ENCODE measurements around the gene FBXO8. TPM values are rescaled to one million over a fixed set of nuclear protein-coding genes. Genes with fewer than 3 reads are reported as not detected.
"Not testable (repeated sequence)": the region's sequence is repeated elsewhere in the genome, so short reads cannot be mapped to it uniquely, and the experiment has no call there.

Gene FBXO8
- total RNA-seq, 1 donor from 2014 or later, result 12.6 TPM

GRCh38 chr4:174314274-174314673 lies 30.8 kb upstream of the FBXO8 start:
- Mint-ChIP-seq H3K27ac (ENCODE audit: unreplicated experiment) (no peak overlapping the region), H3K4me3 (no peak overlapping the region), H3K27me3 (ENCODE audit: low read depth) (no peaks in the 10 kb centered on the region), H3K36me3 (ENCODE audit: low read depth) (peaks cover 4% of the 10 kb centered on the region), H3K4me1 (no peaks in the 10 kb centered on the region), H3K9me3 (no peaks in the 10 kb centered on the region)
- TF ChIP-seq, protein P1, sequence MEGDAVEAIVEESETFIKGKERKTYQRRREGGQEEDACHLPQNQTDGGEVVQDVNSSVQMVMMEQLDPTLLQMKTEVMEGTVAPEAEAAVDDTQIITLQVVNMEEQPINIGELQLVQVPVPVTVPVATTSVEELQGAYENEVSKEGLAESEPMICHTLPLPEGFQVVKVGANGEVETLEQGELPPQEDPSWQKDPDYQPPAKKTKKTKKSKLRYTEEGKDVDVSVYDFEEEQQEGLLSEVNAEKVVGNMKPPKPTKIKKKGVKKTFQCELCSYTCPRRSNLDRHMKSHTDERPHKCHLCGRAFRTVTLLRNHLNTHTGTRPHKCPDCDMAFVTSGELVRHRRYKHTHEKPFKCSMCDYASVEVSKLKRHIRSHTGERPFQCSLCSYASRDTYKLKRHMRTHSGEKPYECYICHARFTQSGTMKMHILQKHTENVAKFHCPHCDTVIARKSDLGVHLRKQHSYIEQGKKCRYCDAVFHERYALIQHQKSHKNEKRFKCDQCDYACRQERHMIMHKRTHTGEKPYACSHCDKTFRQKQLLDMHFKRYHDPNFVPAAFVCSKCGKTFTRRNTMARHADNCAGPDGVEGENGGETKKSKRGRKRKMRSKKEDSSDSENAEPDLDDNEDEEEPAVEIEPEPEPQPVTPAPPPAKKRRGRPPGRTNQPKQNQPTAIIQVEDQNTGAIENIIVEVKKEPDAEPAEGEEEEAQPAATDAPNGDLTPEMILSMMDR (conservative IDR thresholded peaks at IDR 0.05), result no peak
- DNase-seq (ENCODE audit: low read depth, low spot score), result no peak

DNA sequence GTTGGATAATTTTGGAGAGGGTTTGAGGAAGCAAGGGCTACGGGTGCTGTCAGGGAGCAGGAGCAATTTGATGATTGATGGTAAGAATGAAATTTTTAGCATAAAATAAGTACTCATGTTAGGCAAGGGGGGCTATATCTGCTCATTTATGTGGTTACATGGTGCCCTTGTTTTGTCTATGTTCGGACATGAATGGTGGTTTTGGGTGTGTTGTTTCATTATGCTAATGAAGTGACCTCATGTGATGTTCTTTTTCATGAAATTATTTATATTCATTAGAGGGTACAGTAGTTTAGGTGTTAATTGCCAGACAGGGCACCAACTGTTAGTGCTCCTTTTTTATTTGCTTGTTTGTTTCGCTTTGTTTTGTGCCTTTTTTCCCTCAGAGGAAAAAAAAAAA lies 29.5 kb upstream of the FBXO8 start:
- DNase-seq (ENCODE audit: low read depth, low spot score), result no peak
- H3K36me3 Mint-ChIP-seq (ENCODE audit: low read depth), result peaks cover 4% of the 10 kb centered on the region
- no peak overlapping the region for H3K27ac Mint-ChIP-seq (ENCODE audit: unreplicated experiment)
- H3K4me3 Mint-ChIP-seq, result no peak overlapping the region
- H3K9me3 Mint-ChIP-seq, result no peaks in the 10 kb centered on the region
- TF ChIP-seq, protein P1 (conservative IDR thresholded peaks at IDR 0.05), result no peak
- no peaks in the 10 kb centered on the region for H3K27me3 Mint-ChIP-seq (ENCODE audit: low read depth)
- H3K4me1 Mint-ChIP-seq, result no peaks in the 10 kb centered on the region

- no peaks in the 10 kb centered on the region for H3K4me1 Mint-ChIP-seq
- no peaks in the 10 kb centered on the region for H3K27me3 Mint-ChIP-seq (ENCODE audit: low read depth)
- H3K4me3 Mint-ChIP-seq, result no peak overlapping the region
- peaks cover 2% of the 10 kb centered on the region for H3K36me3 Mint-ChIP-seq (ENCODE audit: low read depth)
- TF ChIP-seq, protein P1 (conservative IDR thresholded peaks at IDR 0.05), result no peak
- no peak overlapping the region for H3K27ac Mint-ChIP-seq (ENCODE audit: unreplicated experiment)
- no peak for DNase-seq (ENCODE audit: low read depth, low spot score)
- H3K9me3 Mint-ChIP-seq, result no peaks in the 10 kb centered on the region
Measured at GRCh38 chr4:174307694-174308093, 24.2 kb upstream of the FBXO8 start.

GRCh38 chr4:174305961-174306360 lies 22.5 kb upstream of the FBXO8 start:
- H3K4me1 Mint-ChIP-seq, result no peaks in the 10 kb centered on the region
- no peaks in the 10 kb centered on the region for H3K27me3 Mint-ChIP-seq (ENCODE audit: low read depth)
- TF ChIP-seq, protein P1 (conservative IDR thresholded peaks at IDR 0.05), result no peak
- peaks cover 2% of the 10 kb centered on the region for H3K36me3 Mint-ChIP-seq (ENCODE audit: low read depth)
- H3K27ac Mint-ChIP-seq (ENCODE audit: unreplicated experiment), result no peak overlapping the region
- H3K4me3 Mint-ChIP-seq, result no peak overlapping the region
- H3K9me3 Mint-ChIP-seq, result no peaks in the 10 kb centered on the region
- no peak for DNase-seq (ENCODE audit: low read depth, low spot score)

GRCh38 chr4:174304664-174305063 lies 21.2 kb upstream of the FBXO8 start:
- no peak for DNase-seq (ENCODE audit: low read depth, low spot score)
- H3K9me3 Mint-ChIP-seq, result no peaks in the 10 kb centered on the region
- H3K27me3 Mint-ChIP-seq (ENCODE audit: low read depth), result no peaks in the 10 kb centered on the region
- H3K4me1 Mint-ChIP-seq, result no peaks in the 10 kb centered on the region
- peaks cover 6% of the 10 kb centered on the region for H3K36me3 Mint-ChIP-seq (ENCODE audit: low read depth)
- TF ChIP-seq, protein P1 (conservative IDR thresholded peaks at IDR 0.05), result no peak
- no peak overlapping the region for H3K4me3 Mint-ChIP-seq
- no peak overlapping the region for H3K27ac Mint-ChIP-seq (ENCODE audit: unreplicated experiment)

DNA sequence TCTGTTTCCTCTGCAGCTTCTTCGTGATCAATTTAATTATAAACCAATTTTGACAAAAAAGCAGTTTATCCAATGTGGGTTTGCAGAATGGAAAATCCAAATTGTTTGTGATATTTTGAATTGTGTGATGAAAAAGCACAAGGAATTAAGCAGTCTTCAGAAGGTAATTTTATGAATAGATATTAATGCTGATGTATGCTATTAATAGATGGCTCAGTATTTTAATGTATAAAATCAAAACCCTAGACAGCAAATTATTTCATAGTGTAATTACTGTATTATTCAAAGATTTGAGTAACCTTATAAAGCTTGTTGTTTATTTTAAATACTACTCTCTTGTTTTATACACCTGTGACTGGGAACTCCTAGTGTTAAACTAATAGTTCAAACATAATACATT lies 20.2 kb upstream of the FBXO8 start:
- H3K27ac Mint-ChIP-seq (ENCODE audit: unreplicated experiment), result no peak overlapping the region
- peaks cover 7% of the 10 kb centered on the region for H3K36me3 Mint-ChIP-seq (ENCODE audit: low read depth)
- no peaks in the 10 kb centered on the region for H3K9me3 Mint-ChIP-seq
- H3K27me3 Mint-ChIP-seq (ENCODE audit: low read depth), result no peaks in the 10 kb centered on the region
- H3K4me3 Mint-ChIP-seq, result no peak overlapping the region
- H3K4me1 Mint-ChIP-seq, result no peaks in the 10 kb centered on the region
- DNase-seq (ENCODE audit: low read depth, low spot score), result no peak
- TF ChIP-seq, protein P1 (conservative IDR thresholded peaks at IDR 0.05), result no peak

DNA sequence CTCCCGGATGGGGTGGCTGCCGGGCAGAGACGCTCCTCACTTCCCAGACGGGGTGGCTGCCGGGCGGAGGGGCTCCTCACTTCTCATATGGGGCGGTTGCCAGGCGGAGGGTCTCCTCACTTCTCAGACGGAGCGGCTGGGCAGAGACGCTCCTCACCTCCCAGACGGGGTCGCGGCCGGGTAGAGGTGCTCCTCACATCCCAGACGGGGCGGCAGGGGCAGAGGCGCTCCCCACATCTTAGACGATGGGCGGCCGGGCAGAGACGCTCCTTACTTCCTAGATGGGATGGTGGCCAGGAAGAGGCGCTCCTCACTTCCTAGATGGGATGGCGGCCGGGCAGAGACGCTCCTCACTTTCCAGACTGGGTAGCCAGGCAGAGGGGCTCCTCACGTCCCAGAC lies 11.7 kb upstream of the FBXO8 start:
- Mint-ChIP-seq H3K36me3 (ENCODE audit: low read depth) (peaks cover 52% of the 10 kb centered on the region), H3K9me3 (peaks cover 18% of the 10 kb centered on the region)
- H3K27ac Mint-ChIP-seq (ENCODE audit: unreplicated experiment); H3K27me3 Mint-ChIP-seq (ENCODE audit: low read depth); H3K4me1 Mint-ChIP-seq; DNase-seq (ENCODE audit: low read depth, low spot score); H3K4me3 Mint-ChIP-seq: not testable (repeated sequence)

DNA sequence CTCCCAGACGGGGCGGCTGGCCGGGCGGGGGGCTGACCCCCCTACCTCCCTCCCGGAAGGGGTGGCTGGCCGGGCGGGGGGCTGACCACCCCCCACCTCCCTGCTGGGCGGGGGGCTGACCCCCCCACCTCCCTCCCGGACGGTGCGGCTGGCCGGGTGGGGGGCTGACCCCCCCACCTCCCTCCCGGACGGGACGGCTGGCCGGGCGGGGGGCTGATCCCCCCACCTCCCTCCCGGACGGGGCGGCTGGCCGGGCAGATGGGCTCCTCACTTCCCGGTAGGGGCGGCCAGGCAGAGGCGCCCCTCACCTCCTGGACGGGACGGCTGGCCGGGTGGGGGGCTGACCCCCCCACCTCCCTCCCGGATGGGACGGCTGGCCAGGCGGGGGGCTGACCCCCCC lies 11.2 kb upstream of the FBXO8 start:
- H3K27me3 Mint-ChIP-seq (ENCODE audit: low read depth); DNase-seq (ENCODE audit: low read depth, low spot score); H3K4me1 Mint-ChIP-seq; H3K27ac Mint-ChIP-seq (ENCODE audit: unreplicated experiment); H3K4me3 Mint-ChIP-seq: not testable (repeated sequence)
- peaks cover 48% of the 10 kb centered on the region for H3K36me3 Mint-ChIP-seq (ENCODE audit: low read depth)
- H3K9me3 Mint-ChIP-seq, result peaks cover 18% of the 10 kb centered on the region

Measured in neural crest cell (in vitro differentiated cells).